Measurements from ENCODE around the gene OVOL2.

The OVOL2 gene

DNA sequence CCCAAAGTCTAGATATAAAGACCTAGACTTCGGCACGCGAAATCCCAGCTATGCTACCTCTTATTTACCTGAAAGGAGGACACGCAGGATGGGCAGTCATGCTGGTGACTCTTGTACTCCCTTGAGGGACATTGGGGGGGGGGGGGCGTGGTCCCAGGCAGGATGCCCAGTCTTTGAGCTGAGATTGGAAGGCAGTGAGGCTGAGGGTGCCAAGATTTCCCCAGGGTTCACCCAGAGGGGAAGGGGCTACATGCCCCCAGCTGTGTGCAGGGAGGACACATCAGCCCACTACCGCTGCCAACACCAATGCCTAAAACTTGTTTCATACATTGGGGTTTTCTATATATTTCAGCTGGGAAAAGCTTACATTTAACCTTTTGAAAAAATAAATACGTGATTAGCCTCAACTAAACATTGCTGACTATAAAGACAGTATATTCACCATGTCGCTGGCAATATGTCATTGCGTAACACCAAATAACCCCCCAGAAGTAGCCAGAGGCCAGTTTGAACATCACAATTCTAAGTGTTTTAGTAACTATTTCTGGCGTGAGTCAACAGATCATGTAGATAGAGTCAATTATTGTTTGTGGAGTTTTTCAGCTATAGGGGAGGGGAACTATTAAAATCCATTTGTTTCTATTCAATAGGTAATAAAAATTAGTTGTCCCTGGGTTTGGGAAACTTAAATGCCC, 67.3 kb downstream of the OVOL2 start:
- H3K27ac ChIP-seq = no peak overlapping the region
- no peaks in the 10 kb centered on the region; the same call in 1 of the 2 replicates for H4K20me1 ChIP-seq
- H3K9me3 ChIP-seq = no peaks in the 10 kb centered on the region
- H3K4me3 ChIP-seq = no peak overlapping the region
- peak; percentile 72; the same call in 1 of the 2 replicates for TF ChIP-seq Cebpa-rat (IDR thresholded peaks at IDR 0.05)
- H3K9ac ChIP-seq = peak overlapping the region; percentile 7; the same call in 1 of the 2 replicates
- H3K27me3 ChIP-seq = no peaks in the 10 kb centered on the region
- peaks cover 78% of the 10 kb centered on the region for H3K4me1 ChIP-seq
- peak overlapping the region; percentile 3; the same call in 1 of the 2 replicates for H3K4me2 ChIP-seq
- H3K36me3 ChIP-seq = peaks cover 61% of the 10 kb centered on the region

DNA sequence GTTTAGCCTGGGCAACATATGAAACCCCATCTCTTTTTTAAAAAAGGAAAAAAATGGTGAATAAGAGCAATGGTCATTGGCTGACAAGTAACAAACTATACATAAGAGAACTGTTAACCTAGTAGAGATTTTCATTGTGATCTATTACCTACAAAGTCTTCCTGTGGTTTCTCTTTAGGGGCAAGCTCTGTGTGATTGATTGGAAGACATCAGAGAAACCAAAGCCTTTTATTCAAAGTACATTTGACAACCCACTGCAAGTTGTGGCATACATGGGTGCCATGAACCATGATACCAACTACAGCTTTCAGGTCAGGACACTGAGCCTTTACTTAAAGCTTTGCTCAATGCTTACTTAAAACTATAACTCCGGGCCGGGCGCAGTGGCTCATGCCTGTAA, 69.7 kb downstream of the OVOL2 start:
- Histone ChIP-seq H3K4me1 (peaks cover 53% of the 10 kb centered on the region), H3K9ac (no peak overlapping the region), H3K36me3 (peaks cover 81% of the 10 kb centered on the region), H3K4me3 (no peak overlapping the region), H4K20me1 (peaks cover 9% of the 10 kb centered on the region; the same call in 1 of the 2 replicates), H3K4me2 (peak overlapping the region; percentile 1), H3K27ac (no peak overlapping the region), H3K9me3 (no peaks in the 10 kb centered on the region), H3K27me3 (no peaks in the 10 kb centered on the region)
- TF ChIP-seq Cebpa-rat (IDR thresholded peaks at IDR 0.05) = no peak

DNA sequence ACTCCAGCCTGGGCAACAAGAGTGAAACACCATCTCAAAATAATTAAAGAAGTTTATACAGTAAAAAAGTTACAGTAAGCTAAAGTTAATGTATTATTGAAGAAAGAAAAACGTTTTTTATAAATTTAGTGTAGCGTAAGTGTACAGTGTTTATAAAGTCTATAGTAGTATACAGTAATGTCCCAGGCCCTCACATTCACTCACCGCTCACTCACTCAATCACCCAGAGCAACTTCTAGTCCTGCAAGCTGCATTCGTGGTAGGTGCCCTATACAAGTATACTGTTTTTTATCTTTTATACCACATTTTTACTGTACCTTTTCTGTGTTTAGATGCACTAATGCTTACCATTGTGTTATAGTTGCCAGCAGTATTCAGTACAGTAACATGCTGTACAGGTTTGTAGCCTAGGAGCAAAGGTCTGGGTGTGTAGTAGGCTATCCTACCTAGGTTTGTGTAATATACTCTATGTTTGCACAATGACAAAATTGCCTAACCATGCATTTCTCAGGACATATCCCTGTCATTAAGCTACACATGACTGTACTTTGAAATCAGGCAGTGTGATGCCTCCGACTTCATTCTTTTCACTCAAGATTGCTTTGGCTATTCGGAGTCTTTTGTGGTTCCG, 72.2 kb downstream of the OVOL2 start:
- Histone ChIP-seq H3K4me1 (peaks cover 30% of the 10 kb centered on the region), H3K27me3 (no peaks in the 10 kb centered on the region), H3K4me3 (no peak overlapping the region), H3K9me3 (no peaks in the 10 kb centered on the region), H3K4me2 (no peak overlapping the region), H3K9ac (no peak overlapping the region), H4K20me1 (peaks cover 18% of the 10 kb centered on the region), H3K36me3 (peaks cover 87% of the 10 kb centered on the region), H3K27ac (no peak overlapping the region)
- no peak for TF ChIP-seq Cebpa-rat (IDR thresholded peaks at IDR 0.05)

DNA sequence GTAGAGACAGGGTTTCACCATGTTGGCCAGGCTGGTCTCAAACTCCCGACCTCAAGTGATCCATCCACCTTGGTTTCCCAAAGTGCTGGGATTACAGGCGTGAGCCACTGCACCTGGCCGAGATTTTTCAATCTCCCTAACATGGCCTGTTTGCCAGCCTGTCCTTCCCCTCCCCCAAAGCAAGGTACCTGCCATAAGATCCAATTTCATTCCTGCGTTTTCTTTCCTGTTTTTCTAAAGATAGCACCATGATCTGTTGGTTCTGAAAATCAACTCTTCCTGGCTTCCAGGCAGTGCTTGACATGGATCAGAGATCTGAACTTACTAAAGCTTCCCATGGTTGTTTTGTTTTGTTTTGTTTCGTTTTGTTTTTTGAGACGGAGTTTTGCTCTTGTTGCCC, 81.4 kb downstream of the OVOL2 start:
- Histone ChIP-seq H3K27me3 (no peaks in the 10 kb centered on the region), H4K20me1 (no peaks in the 10 kb centered on the region), H3K9ac (no peak overlapping the region), H3K4me1 (peaks cover 49% of the 10 kb centered on the region), H3K27ac (no peak overlapping the region), H3K4me3 (no peak overlapping the region), H3K4me2 (no peak overlapping the region), H3K9me3 (no peaks in the 10 kb centered on the region), H3K36me3 (peaks cover 64% of the 10 kb centered on the region)
- no peak for TF ChIP-seq Cebpa-rat (IDR thresholded peaks at IDR 0.05)
